H1 (cell line): ENCODE results near the gene DENND1A. TPM values are rescaled to one million over a fixed set of nuclear protein-coding genes. Genes with fewer than 3 reads are reported as not detected.

Source experiments
- CTCF ChIA-PET: fragments of 300-600 bp; sonication (Branson Sonifier 250); formaldehyde crosslinking; loops from one replicate; lab custom pipeline; 2021; ENCODE audit not compliant: partially characterized antibody; lab: Charles Lee
- POLR2A ChIA-PET: fragments of 300-600 bp; sonication (Branson Sonifier 250); formaldehyde crosslinking; loops from one replicate; lab custom pipeline; 2021; ENCODE audit warnings: inconsistent platforms; ENCODE audit not compliant: partially characterized antibody; lab: Charles Lee
- DNase-seq, 2 experiments: peaks; one replicate each; pipeline versions ENCODE4 v3.0.0 to v3.0.0-alpha.2; 2010 to 2022; ENCODE audit warnings: low spot score in 2 of 2, low read depth in 1 of 2, mixed read lengths in 1 of 2
- FAIRE-seq: peaks from 2 replicates; lab custom pipeline; 2011; peaks lifted over from hg19 to GRCh38; lab: Jason Lieb, UNC
- H2AFZ ChIP-seq: 2 replicates; pipeline ENCODE4 v1.8.1; 2012; ENCODE audit warnings: low read length, inconsistent platforms
- H2AK5ac ChIP-seq: 2 replicates; pipeline ENCODE4 v1.6.1; 2013; ENCODE audit warnings: low read depth, low read length
- H2BK120ac ChIP-seq: replicated peaks from 2 replicates; pipeline ENCODE3; 2013; ENCODE audit warnings: low read depth, low read length, inconsistent platforms
- H2BK12ac ChIP-seq: 2 replicates; pipeline ENCODE4 v1.6.1; 2013; ENCODE audit warnings: low read depth, low read length
- H2BK15ac ChIP-seq: 2 replicates; pipeline ENCODE4 v1.6.1; 2013; ENCODE audit warnings: low read length
- H2BK20ac ChIP-seq: 2 replicates; pipeline ENCODE4 v1.6.1; 2013; ENCODE audit warnings: low read length
- H2BK5ac ChIP-seq: 2 replicates; pipeline ENCODE4 v1.6.1; 2013; ENCODE audit warnings: low read depth, low read length
- H3K14ac ChIP-seq: 2 replicates; pipeline ENCODE4 v1.6.1; 2013; ENCODE audit warnings: inconsistent platforms; ENCODE audit not compliant: insufficient read length
- H3K18ac ChIP-seq: 2 replicates; pipeline ENCODE4 v1.6.1; 2013; ENCODE audit warnings: low read length; ENCODE audit errors: extremely low read depth
- H3K23ac ChIP-seq: 2 replicates; pipeline ENCODE4 v1.6.1; 2013; ENCODE audit warnings: inconsistent platforms; ENCODE audit not compliant: insufficient read length
- H3K23me2 ChIP-seq: 2 replicates; pipeline ENCODE4 v1.6.1; 2013; ENCODE audit warnings: low read depth, low read length
- H3K27ac ChIP-seq: 2 replicates; pipeline ENCODE4 v1.6.1; 2011; ENCODE audit warnings: low read depth, low read length, inconsistent platforms
- H3K27me3 ChIP-seq, 4 experiments: replicated peaks in 1 of 4; 1 replicate in 1 of 4; 2 replicates in 3 of 4; pipeline versions ENCODE4 v1.6.1 to v1.8.1; 2011 to 2013; ENCODE audit warnings: low read length in 3 of 4, mild to moderate bottlenecking in 3 of 4, inconsistent platforms in 2 of 4, mixed read lengths in 2 of 4, moderate library complexity in 1 of 4; ENCODE audit not compliant: control insufficient read depth in 3 of 4, insufficient read depth in 3 of 4; ENCODE audit errors: extremely low read depth in 1 of 4
- H3K36me3 ChIP-seq, 4 experiments: 2 replicates each; pipeline versions ENCODE4 v1.6.1 to v1.8.1; 2011 to 2013; ENCODE audit warnings: mild to moderate bottlenecking in 4 of 4, low read length in 3 of 4, moderate library complexity in 2 of 4, control low read depth in 1 of 4, inconsistent platforms in 1 of 4; ENCODE audit not compliant: insufficient read depth in 4 of 4, control insufficient read depth in 2 of 4
- H3K4ac ChIP-seq: replicated peaks from 2 replicates; pipeline ENCODE3; 2013; ENCODE audit warnings: low read length, low read depth, mixed read lengths, inconsistent platforms; ENCODE audit not compliant: insufficient read length
- H3K4me1 ChIP-seq, 4 experiments: replicated peaks in 1 of 4; 1 replicate in 1 of 4; 2 replicates in 3 of 4; pipeline versions ENCODE4 v1.6.1 to v1.8.1; 2011 to 2013; ENCODE audit warnings: low read length in 3 of 4, inconsistent platforms in 2 of 4, mixed read lengths in 1 of 4; ENCODE audit not compliant: insufficient read depth in 4 of 4, control insufficient read depth in 3 of 4
- H3K4me2 ChIP-seq, 2 experiments: 2 replicates each; pipeline versions ENCODE4 v1.6.1 to v1.8.1; 2011 to 2013; ENCODE audit warnings: low read depth in 2 of 2, low read length in 2 of 2, control low read depth in 1 of 2, inconsistent platforms in 1 of 2, mild to moderate bottlenecking in 1 of 2; ENCODE audit not compliant: insufficient read depth in 1 of 2
- H3K4me3 ChIP-seq, 4 experiments: fragments of 200-600, 300-600 bp in 1 of 4; sonication (generic), shearing (Covaris generic), sonication (Bioruptor Twin) in 1 of 4; 2 replicates each; pipeline versions ENCODE4 v1.5.1 to v1.8.1; 2011 to 2016; ENCODE audit warnings: low read length in 4 of 4, low read depth in 3 of 4, control low read depth in 2 of 4, inconsistent platforms in 2 of 4, mild to moderate bottlenecking in 2 of 4, mixed read lengths in 1 of 4, moderate library complexity in 1 of 4; ENCODE audit not compliant: insufficient read depth in 2 of 4; ENCODE audit errors: extremely low read depth in 1 of 4
- H3K56ac ChIP-seq: replicated peaks from 2 replicates; pipeline ENCODE3; 2013; ENCODE audit warnings: low read depth, mild to moderate bottlenecking, mixed read lengths, low read length, inconsistent platforms; ENCODE audit not compliant: insufficient read length
- H3K79me1 ChIP-seq: 2 replicates; pipeline ENCODE4 v1.6.1; 2013; ENCODE audit warnings: low read depth, low read length, control low read depth
- H3K79me2 ChIP-seq, 2 experiments: 2 replicates each; pipeline versions ENCODE4 v1.6.1 to v1.8.1; 2012 to 2013; ENCODE audit warnings: low read length in 2 of 2, mild to moderate bottlenecking in 2 of 2, inconsistent platforms in 1 of 2; ENCODE audit not compliant: insufficient read depth in 2 of 2, control insufficient read depth in 1 of 2
- H3K9ac ChIP-seq, 4 experiments: replicated peaks in 1 of 4; 1 replicate in 1 of 4; 2 replicates in 3 of 4; pipeline versions ENCODE4 v1.6.1 to v1.8.1; 2011 to 2013; ENCODE audit warnings: low read depth in 3 of 4, low read length in 3 of 4, control low read depth in 2 of 4, mild to moderate bottlenecking in 2 of 4, moderate library complexity in 2 of 4, inconsistent platforms in 1 of 4; ENCODE audit errors: extremely low read depth in 1 of 4
- H3K9me3 ChIP-seq, 2 experiments: 2 replicates each; pipeline versions ENCODE4 v1.6.1 to v1.8.1; 2012 to 2013; ENCODE audit warnings: mild to moderate bottlenecking in 2 of 2, moderate library complexity in 2 of 2, control low read depth in 1 of 2, inconsistent platforms in 1 of 2, low read depth in 1 of 2, low read length in 1 of 2, mixed read lengths in 1 of 2; ENCODE audit not compliant: insufficient read depth in 2 of 2
- H4K20me1 ChIP-seq, 2 experiments: replicated peaks in 1 of 2; 2 replicates each; pipeline versions ENCODE3 to v1.8.1; 2011 to 2013; ENCODE audit warnings: inconsistent platforms in 2 of 2, low read length in 2 of 2, mild to moderate bottlenecking in 1 of 2; ENCODE audit not compliant: insufficient read depth in 2 of 2, control insufficient read depth in 1 of 2
- H4K5ac ChIP-seq: 2 replicates; pipeline ENCODE4 v1.6.1; 2013; ENCODE audit warnings: low read length, low read depth, mixed read lengths, inconsistent platforms; ENCODE audit not compliant: insufficient read length
- H4K8ac ChIP-seq: 2 replicates; pipeline ENCODE4 v1.8.0; 2013; ENCODE audit warnings: mild to moderate bottlenecking, moderate library complexity, low read length, inconsistent platforms; ENCODE audit not compliant: insufficient read depth; ENCODE audit errors: extremely low read depth
- H4K91ac ChIP-seq: replicated peaks from 2 replicates; pipeline ENCODE3; 2013; ENCODE audit warnings: low read length, mixed read lengths, inconsistent platforms; ENCODE audit not compliant: insufficient read length
- E2F6 ChIP-seq: IDR thresholded peaks from 2 replicates; pipeline ENCODE4 v1.6.1; 2012; ENCODE audit warnings: inconsistent platforms
- WGBS, 2 experiments: shearing (Covaris generic) in 1 of 2; methylation state at CpG; one replicate each; pipeline versions ENCODE4 v1.1.6 to v1.1.7; 2013 to 2015; ENCODE audit warnings: low lambda C conversion rate in 2 of 2, mixed read lengths in 2 of 2, inconsistent platforms in 1 of 2, low coverage in 1 of 2, missing lambda C conversion rate in 1 of 2; ENCODE audit not compliant: insufficient replicate concordance in 2 of 2, insufficient coverage in 1 of 2, insufficient read length in 1 of 2; ENCODE audit errors: extremely low coverage in 1 of 2, missing lambda C conversion rate in 1 of 2; 5-methylcytosine and 5-hydroxymethylcytosine counted together
- polyA plus RNA-seq, 7 experiments: library from polyadenylated mRNA; depleted of rRNA in 3 of 7; stranded (reverse) in 5 of 7; unstranded in 2 of 7; fragments of >200 nt in 5 of 7; fragments of 200-250 nt in 2 of 7; gene quantifications; 1 replicate in 5 of 7; 2 replicates in 1 of 7; 4 replicates in 1 of 7; pipeline versions ENCODE4 v1.2.1 to v1.2.3, GENCODE V29; 2011 to 2013; ENCODE audit warnings: missing spikeins in 2 of 7, mixed read lengths in 2 of 7
- total RNA-seq: library from RNA; stranded (reverse); fragmentation: NEBNext Ultra II Directional; extraction: Animal tissue kit (Norgen Biotek cat#: 25700); gene quantifications from 2 replicates; pipeline ENCODE4 v1.2.1, GENCODE V29; 2021

The DENND1A gene
- total and polyA plus RNA-seq, 2 of the 8 experiments (the other 6 are each of a cell fraction or from before 2014, with no cell fraction given): 24.1 to 26.4 TPM

GRCh38 chr9:123615381-123615780 lies 314.5 kb downstream of the DENND1A start:
- Histone ChIP-seq H2AK5ac (no peak overlapping the region), H3K79me2 (no peaks in the 10 kb centered on the region), H2BK5ac (no peak overlapping the region), H3K79me1 (no peaks in the 10 kb centered on the region), H4K91ac (no peak overlapping the region), H3K4me2 (no peak overlapping the region), H3K56ac (no peak overlapping the region), H2BK20ac (no peak overlapping the region), H2AFZ (no peak overlapping the region), H3K36me3 (no peaks in the 10 kb centered on the region), H4K5ac (no peak overlapping the region), H3K18ac (no peak overlapping the region), H3K27ac (no peak overlapping the region), H3K27me3 (peaks cover 0 to 3% (median 0%) of the 10 kb centered on the region in 4 experiments; a peak in 3 of 7 replicates), H3K23ac (no peak overlapping the region), H3K9me3 (no peaks in the 10 kb centered on the region), H3K4ac (no peak overlapping the region), H4K8ac (no peak overlapping the region), H2BK12ac (no peak overlapping the region), H2BK120ac (no peak overlapping the region), H2BK15ac (no peak overlapping the region), H3K23me2 (no peaks in the 10 kb centered on the region), H3K9ac (no peak overlapping the region), H3K14ac (no peak overlapping the region), H3K4me3 (no peak overlapping the region), H4K20me1 (peaks cover 0 to 10% of the 10 kb centered on the region in 2 experiments), H3K4me1 (peaks cover 0 to 5% (median 1%) of the 10 kb centered on the region in 4 experiments; a peak in 2 of 7 replicates)
- ChIA-PET POLR2A (no interaction called here), CTCF (interaction anchor here (1.3 to 2.0 kb wide), 4 partner anchors 10 to 346 kb away, joined by 4 to 8 read pairs (median 6); no protein-coding TSS in a partner anchor)
- WGBS, 2 experiments: 91% methylated on average over 1 of the region's 1 CpG; no CpG with 5 or more reads in 1 of the 2 experiments
- FAIRE-seq: no peak
- no peak for DNase-seq
- no peak for TF ChIP-seq E2F6
